Heart left ventricle (tissue), 16 donors: ENCODE measurements around the gene KIAA1671. TPM values are rescaled to one million over a fixed set of nuclear protein-coding genes. Genes with fewer than 3 reads are reported as not detected.

Experiments used
- ATAC-seq, 4 donors: fragments of 200-7000 bp; cut with Tn5 transposase; one replicate each; pipeline ENCODE4 v1.9.1; 2020 to 2022; ENCODE audit warnings: moderate library complexity in 4 of 4, mild to moderate bottlenecking in 3 of 4, moderate number of reproducible peaks in 1 of 4
- DNase-seq, 5 donors: peaks; one replicate each; pipeline ENCODE4 v3.0.0-alpha.2; 2020
- H3K27ac ChIP-seq, 12 donors: fragments of 200-600 bp; sonication (generic) in 4 of 12; one replicate each; pipeline versions ENCODE4 v1.5.0 to v1.8.0; 2016 to 2022; ENCODE audit warnings: mild to moderate bottlenecking in 2 of 12
- H3K27me3 ChIP-seq, 9 donors: fragments of 200-600 bp; sonication (generic) in 2 of 9; one replicate each; pipeline versions ENCODE4 v1.5.1 to v1.8.0; 2016 to 2022; ENCODE audit warnings: mild to moderate bottlenecking in 3 of 9
- H3K36me3 ChIP-seq, 9 donors: fragments of 200-600 bp; sonication (generic) in 2 of 9; one replicate each; pipeline versions ENCODE4 v1.5.0 to v1.8.0; 2018 to 2022; ENCODE audit warnings: mild to moderate bottlenecking in 2 of 9
- H3K4me1 ChIP-seq, 12 donors: fragments of 200-600 bp; sonication (generic) in 4 of 12; one replicate each; pipeline versions ENCODE4 v1.5.0 to v1.8.0; 2016 to 2022; ENCODE audit warnings: mild to moderate bottlenecking in 3 of 12
- H3K4me3 ChIP-seq, 12 donors: fragments of 200-600 bp; sonication (generic) in 4 of 12; one replicate each; pipeline versions ENCODE4 v1.5.0 to v1.8.0; 2017 to 2022; ENCODE audit warnings: mild to moderate bottlenecking in 9 of 12, moderate library complexity in 4 of 12
- H3K9me3 ChIP-seq, 12 donors: fragments of 200-600 bp; sonication (generic) in 4 of 12; one replicate each; pipeline versions ENCODE4 v1.5.0 to v1.8.0; 2016 to 2022; ENCODE audit warnings: mild to moderate bottlenecking in 1 of 12
- CTCF ChIP-seq, 12 donors: fragments of 200-600 bp; sonication (generic) in 4 of 12; IDR thresholded peaks; one replicate each; pipeline versions ENCODE4 v1.5.0 to v1.8.0; 2018 to 2022; ENCODE audit warnings: antibody characterized with exemption in 12 of 12, mild to moderate bottlenecking in 5 of 12
- POLR2A ChIP-seq, 2 donors: fragments of 450-650 bp; IDR thresholded peaks; one replicate each; pipeline ENCODE4 v1.6.1; 2017; ENCODE audit warnings: antibody characterized with exemption in 2 of 2, mild to moderate bottlenecking in 2 of 2, moderate library complexity in 2 of 2
- WGBS, 4 donors: extraction: QIAGEN DNeasy Blood & Tissue Kit in 2 of 4; methylation state at CpG; one replicate each; pipeline versions ENCODE4 v1.1.5 to v1.1.7; 2013 to 2018; 5-methylcytosine and 5-hydroxymethylcytosine counted together
- intact Hi-C, 10 donors: fragments of 100-400 bp; cut with DNase I; formaldehyde crosslinking; loops; one replicate each; pipeline versions ENCODE4 v1.11.1 to v1.14.2; 2022
- polyA plus RNA-seq, 2 donors: library from polyadenylated mRNA; stranded (reverse); fragments of 200-250 nt; gene quantifications; one replicate each; pipeline ENCODE4 v1.2.3, GENCODE V29; 2013
- total RNA-seq, 9 donors: library from RNA; depleted of rRNA in 2 of 9; stranded (reverse); fragments of >200 nt in 2 of 9; fragmentation: NEBNext Ultra II Directional in 3 of 9; extraction: Animal tissue kit (Norgen Biotek cat#: 25700) in 3 of 9; gene quantifications; one replicate each; pipeline versions ENCODE4 v1.1.0 to v1.2.4, GENCODE V29; 2016 to 2023
- donor health status: ischemic (EF 13 %, LVEDD 7.1; RV severe dilation, severe dysfunction).
- donor health status: healthy with polysubstance abuse.
- donor health status: DM: no; HTN: yes; CAD: no.
- donor health status: DM: no; HTN: no; CAD: no.
- donor health status: ischemic (EF 25% LVEDD 6.9; RV normal size, moderate dysfunction).
- donor health status: ischemic (EF 25% LVEDD 5.7; RV mildly dilated, moderate dysfunction).
- donor health status: healthy.
- donor health status: DM: yes; HTN: yes; CAD: no.
- donor health status: ischemic (EF 35%, LVEDD 5.7; RV mildly dilated, moderate dysfunction).
- donor health status: nonischemic (EF 11% LVEDD 7.7; RV severe dilation, severe dysfunction).
- donor health status: DM: yes; HTN: yes; CAD: no.
- donor health status: PGD.
- donor health status: ischemic (EF 29% LVEDD 5.4; RV normal size, mild dysfunction).
- donor health status: nonischemic (EF 23%, LVEDD 6.1; RV moderate dilation, normal function).

Gene KIAA1671
- total and polyA plus RNA-seq, 11 donors, result 4.5 to 22.1 (median 13.2) TPM

GRCh38 chr22:25219211-25219689 is 266.7 kb downstream of the KIAA1671 start, which contains the start of gene CRYBB2:
CRYBB2 (plus strand) TSS chr22:25219639; CDS start chr22:25221430, 1,791 bp downstream.
- ATAC-seq (no peak), DNase-seq (no peak)
- Histone ChIP-seq H3K27me3 (peaks cover 0 to 16% (median 3%) of the 10 kb centered on the region in 9 donors), H3K9me3 (no peaks in the 10 kb centered on the region), H3K27ac (no peak within 1 kb of the TSS), H3K36me3 (no peaks in the 10 kb centered on the region), H3K4me3 (no peak within 1 kb of the TSS), H3K4me1 (no peaks in the 10 kb centered on the region)
- intact Hi-C loops, result loop anchor here in 1 of 10 donors (10.0 kb wide), 1 partner anchor 116 kb away; no protein-coding TSS in a partner anchor
- WGBS, 4 donors, result 88 to 93% (median 90%) methylated on average over 18 to 19 of the region's 19 CpGs
- TF ChIP-seq CTCF (IDR thresholded peaks at IDR 0.05), result no peak
- TF ChIP-seq POLR2A (IDR thresholded peaks at IDR 0.05), result no peak

- intact Hi-C loops, result loop anchor here in 1 of 10 donors (10.0 kb wide), 1 partner anchor 115 kb away; no protein-coding TSS in a partner anchor
- TF ChIP-seq CTCF (IDR thresholded peaks at IDR 0.05) (no peak), POLR2A (IDR thresholded peaks at IDR 0.05) (no peak)
These were observed 267.5 kb downstream of the KIAA1671 start for GRCh38 chr22:25219948-25220442.

GRCh38 chr22:25221790-25222189 is 269.3 kb downstream of the KIAA1671 start:
- H3K9me3 ChIP-seq, result no peaks in the 10 kb centered on the region
- no peaks in the 10 kb centered on the region for H3K36me3 ChIP-seq
- no peak overlapping the region for H3K27ac ChIP-seq
- no peak for ATAC-seq
- TF ChIP-seq POLR2A (IDR thresholded peaks at IDR 0.05) (no peak), CTCF (IDR thresholded peaks at IDR 0.05) (no peak)
- intact Hi-C loops, result no loop called here
- no peak overlapping the region for H3K4me3 ChIP-seq
- H3K27me3 ChIP-seq, result peaks cover 0 to 16% (median 5%) of the 10 kb centered on the region in 9 donors
- no peaks in the 10 kb centered on the region for H3K4me1 ChIP-seq
- no peak for DNase-seq
- WGBS, 4 donors, result 78 to 86% (median 82%) methylated on average over 8 of the region's 8 CpGs

More at GRCh38 chr22:25219948-25220442, 267.5 kb downstream of the KIAA1671 start:
- H3K36me3 ChIP-seq, result no peaks in the 10 kb centered on the region
- ATAC-seq (no peak), DNase-seq (no peak)
- H3K27ac ChIP-seq, result no peak overlapping the region
- H3K27me3 ChIP-seq, result peaks cover 0 to 16% (median 3%) of the 10 kb centered on the region in 9 donors
- no peak overlapping the region for H3K4me3 ChIP-seq
- WGBS, 4 donors, result 58 to 71% (median 61%) methylated on average over 4 of the region's 4 CpGs
- H3K9me3 ChIP-seq, result no peaks in the 10 kb centered on the region
- H3K4me1 ChIP-seq, result no peaks in the 10 kb centered on the region

- WGBS, 4 donors, result 75 to 83% (median 79%) methylated on average over 8 to 12 of the region's 12 CpGs
- H3K4me1 ChIP-seq, result no peaks in the 10 kb centered on the region
- no peaks in the 10 kb centered on the region for H3K36me3 ChIP-seq
- intact Hi-C loops, result no loop called here
- DNase-seq (no peak), ATAC-seq (no peak)
- no peak overlapping the region for H3K27ac ChIP-seq
- H3K4me3 ChIP-seq, result no peak overlapping the region
- H3K9me3 ChIP-seq, result no peaks in the 10 kb centered on the region
- H3K27me3 ChIP-seq, result peaks cover 0 to 16% (median 5%) of the 10 kb centered on the region in 9 donors
- TF ChIP-seq POLR2A (IDR thresholded peaks at IDR 0.05), result no peak
These were observed 270.8 kb downstream of the KIAA1671 start for GRCh38 chr22:25223269-25223850.
